KG1 (cell line): ENCODE measurements around the gene WHAMM.
"Not testable (repeated sequence)": the region's sequence is repeated elsewhere in the genome, so short reads cannot be mapped to it uniquely, and the experiment has no call there.

Experiments used
- DNase-seq: peaks from one replicate; lab custom pipeline; 2025; lab: John Stamatoyannopoulos, UW

The WHAMM gene

DNA sequence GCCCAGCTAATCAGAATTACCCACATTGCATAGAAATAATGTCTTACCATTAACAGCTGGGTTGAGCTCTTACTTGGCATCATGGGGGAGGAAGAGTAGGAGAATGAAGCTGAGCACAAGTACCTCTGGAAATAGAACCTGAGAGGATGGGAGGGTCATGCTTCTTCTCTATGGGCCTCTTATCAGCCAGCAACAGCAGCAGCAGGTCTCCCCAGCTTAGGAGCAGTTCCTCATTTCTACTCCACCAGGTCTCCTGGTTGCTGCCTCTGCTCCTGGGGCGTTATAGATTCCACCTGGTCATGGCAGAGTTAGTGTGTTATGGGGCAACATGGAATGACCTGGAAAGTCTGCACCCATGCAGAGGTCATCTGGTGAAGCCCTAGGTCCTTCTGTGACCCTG, 6.9 kb upstream of the WHAMM start:
- DNase-seq, result no peak

DNA sequence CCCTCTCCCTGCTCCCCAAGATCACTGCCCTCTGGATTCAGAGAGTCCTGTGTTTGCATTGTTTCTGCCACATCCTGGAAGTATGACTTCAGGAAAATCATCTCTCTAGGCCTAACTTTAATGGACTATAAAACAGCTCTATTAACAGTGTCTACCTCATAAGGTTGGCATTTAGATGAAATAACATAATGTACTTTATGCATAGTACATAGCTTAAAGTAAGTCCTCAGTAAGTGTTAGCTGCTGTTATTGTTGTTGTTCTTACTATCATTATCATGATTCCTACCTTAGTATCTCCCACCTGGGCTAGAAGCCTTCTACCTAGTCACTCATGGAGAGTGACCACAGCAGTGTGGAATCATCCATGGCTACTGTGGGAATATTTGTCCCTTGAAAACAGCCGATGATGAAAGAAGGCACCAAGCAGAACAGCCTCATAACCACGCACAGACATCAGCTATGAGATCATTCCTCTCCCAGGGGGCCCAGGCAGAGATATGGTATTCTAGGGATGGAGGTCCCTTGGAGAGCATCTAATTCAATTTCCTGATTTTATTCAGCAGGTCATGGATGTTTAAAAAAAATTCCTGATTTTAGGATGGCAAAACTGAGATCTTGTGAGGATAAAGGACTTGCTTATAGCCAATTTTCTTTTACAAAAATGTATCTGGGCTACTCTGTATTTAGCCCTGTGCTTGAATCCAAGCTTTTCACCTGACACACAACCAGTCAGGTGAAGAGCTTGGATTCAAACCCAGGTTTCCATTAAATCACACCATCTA, 5.4 kb upstream of the WHAMM start:
- DNase-seq, result no peak

DNA sequence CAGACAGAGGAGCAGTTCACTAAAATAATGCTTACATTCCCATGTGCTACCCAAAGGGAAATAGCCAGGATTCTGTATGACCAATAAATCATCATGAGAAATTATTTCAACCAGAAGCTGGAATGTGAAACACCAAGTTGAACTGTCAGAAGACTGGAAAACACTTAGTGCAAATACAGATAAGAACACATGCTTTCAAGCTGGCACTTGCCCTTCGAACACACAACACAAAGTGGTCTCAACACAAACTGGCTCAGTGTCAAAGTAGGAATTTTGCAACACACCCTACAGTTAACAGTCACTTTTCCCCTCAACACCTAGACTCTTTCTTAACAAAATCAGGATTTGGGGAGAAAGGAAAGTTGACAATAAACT, 4.9 kb upstream of the WHAMM start:
- no peak for DNase-seq

DNA sequence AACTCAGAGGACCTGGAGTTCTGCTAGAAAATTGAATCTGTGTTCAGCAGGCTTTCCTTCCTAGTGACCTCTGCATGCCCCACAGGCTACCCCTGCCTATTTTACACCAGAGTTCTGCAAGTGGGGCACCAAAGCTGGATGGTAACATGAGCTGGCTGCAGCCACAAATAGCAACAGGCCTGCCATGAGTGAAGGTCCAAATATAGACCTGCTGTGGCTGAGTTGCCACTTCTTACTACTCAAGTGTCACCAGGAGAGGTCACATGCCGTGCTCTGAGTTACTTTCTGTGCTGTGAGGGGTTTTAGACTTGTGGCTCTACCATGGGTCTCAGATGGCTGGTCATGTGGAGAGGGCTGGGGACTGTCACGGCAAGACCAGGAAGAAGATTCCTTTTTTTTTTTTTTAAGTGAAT, 3.4 kb upstream of the WHAMM start, which contains the start of gene FSD2:
Gene FSD2 (minus strand): TSS at position 76 of the 413 bp plus-strand sequence. CDS start 18,679 bp downstream, outside the sequence.
- no peak for DNase-seq

GRCh38 chr15:82807920-82808633, 1.4 kb upstream of the WHAMM start:
- DNase-seq, result no peak

GRCh38 chr15:82808634-82809041, 790 bp upstream of the WHAMM start:
- DNase-seq, result no peak

GRCh38 chr15:82810061-82810889, 847 bp downstream of the WHAMM start:
- DNase-seq, result peak; percentile 41

DNA sequence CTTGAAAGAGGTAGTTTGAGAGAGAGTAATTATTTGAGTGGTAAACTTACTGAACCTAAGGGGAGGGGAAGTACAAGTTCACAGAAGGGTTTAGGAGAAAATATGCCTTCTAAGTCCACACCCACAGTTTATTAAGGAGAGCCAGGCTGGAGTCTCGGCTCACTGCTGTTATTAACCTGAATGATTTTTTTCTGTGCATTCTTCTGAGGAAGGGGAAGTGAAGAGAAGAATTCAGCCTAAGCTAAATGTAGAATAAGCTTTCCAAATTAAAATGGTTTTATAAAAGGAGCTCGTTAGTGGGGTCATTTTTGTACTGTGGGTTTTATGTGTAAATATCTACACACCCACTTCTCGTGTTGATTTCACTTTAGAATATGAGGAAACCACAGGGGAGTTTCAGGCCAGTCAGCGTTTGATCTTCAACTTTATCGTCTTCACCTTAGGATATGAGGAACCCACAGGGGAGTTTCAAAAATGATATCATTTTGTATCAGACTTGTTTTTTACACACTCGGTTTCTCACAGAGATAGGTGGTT, 1.5 kb downstream of the WHAMM start:
- DNase-seq, result peak; percentile 41

- DNase-seq, result no peak
These were observed 3.6 kb downstream of the WHAMM start for GRCh38 chr15:82812994-82813393.

DNA sequence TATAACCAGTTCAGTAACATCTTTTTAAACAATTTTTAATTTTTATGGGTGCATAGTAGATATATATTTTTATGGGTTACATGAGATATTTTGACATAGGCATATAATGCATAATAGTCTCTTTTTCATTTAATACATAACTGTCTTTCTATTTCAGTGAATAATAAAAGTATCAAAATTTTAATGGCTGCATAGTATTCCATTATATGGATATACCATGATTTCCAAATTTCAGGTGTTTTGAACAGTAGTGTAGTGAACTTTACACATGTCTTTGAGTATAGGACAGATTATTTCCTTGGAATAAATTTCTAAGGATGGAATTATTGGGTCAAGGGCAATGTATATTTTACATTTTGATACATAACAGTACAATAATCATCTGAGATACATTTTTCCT, 10.7 kb downstream of the WHAMM start:
- no peak for DNase-seq

- DNase-seq, result not testable (repeated sequence)
These were observed 12.0 kb downstream of the WHAMM start for GRCh38 chr15:82821396-82821795.

GRCh38 chr15:82821851-82822250, 12.4 kb downstream of the WHAMM start:
- DNase-seq, result not testable (repeated sequence)

DNA sequence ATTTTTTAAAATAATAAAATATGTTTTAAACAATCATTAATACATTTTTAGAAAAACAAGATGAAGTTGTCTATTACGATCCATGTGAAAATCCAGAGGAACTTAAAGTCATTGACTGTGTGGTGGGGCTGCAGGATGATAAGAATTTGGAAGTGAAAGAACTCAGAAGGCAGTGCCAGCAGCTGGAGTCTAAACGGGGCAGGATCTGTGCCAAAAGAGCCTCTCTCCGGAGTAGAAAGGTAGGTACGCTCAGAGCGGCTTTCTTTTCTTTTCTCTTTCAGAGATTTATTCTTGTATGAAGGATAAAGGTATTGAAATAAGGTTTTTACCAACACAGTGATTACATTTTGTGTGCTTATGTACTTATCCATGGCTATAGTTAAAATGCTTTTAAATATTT, 13.6 kb downstream of the WHAMM start:
- no peak for DNase-seq

GRCh38 chr15:82828075-82828474, 18.6 kb downstream of the WHAMM start:
- no peak for DNase-seq

DNA sequence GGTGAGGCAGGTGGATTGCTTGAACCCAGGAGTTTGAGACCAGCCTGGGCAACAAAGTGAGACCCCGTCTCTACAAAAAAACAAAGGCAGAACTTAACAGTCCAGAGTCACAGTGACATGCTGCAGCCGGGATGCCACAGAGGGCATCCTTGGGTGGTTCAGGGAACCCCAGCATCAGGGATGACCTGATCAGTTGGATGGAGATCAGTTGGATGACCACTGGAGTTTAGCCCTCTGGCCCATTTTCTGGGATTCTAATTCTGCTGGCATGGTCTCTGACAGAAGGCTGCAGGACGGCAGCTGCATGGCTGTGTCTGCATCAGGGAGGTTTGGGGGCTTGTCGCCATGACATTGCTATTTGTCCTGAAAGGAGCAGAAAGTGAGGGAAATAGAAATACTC, 19.8 kb downstream of the WHAMM start:
- no peak for DNase-seq

GRCh38 chr15:82830427-82831173, 21.2 kb downstream of the WHAMM start:
- no peak for DNase-seq

DNA sequence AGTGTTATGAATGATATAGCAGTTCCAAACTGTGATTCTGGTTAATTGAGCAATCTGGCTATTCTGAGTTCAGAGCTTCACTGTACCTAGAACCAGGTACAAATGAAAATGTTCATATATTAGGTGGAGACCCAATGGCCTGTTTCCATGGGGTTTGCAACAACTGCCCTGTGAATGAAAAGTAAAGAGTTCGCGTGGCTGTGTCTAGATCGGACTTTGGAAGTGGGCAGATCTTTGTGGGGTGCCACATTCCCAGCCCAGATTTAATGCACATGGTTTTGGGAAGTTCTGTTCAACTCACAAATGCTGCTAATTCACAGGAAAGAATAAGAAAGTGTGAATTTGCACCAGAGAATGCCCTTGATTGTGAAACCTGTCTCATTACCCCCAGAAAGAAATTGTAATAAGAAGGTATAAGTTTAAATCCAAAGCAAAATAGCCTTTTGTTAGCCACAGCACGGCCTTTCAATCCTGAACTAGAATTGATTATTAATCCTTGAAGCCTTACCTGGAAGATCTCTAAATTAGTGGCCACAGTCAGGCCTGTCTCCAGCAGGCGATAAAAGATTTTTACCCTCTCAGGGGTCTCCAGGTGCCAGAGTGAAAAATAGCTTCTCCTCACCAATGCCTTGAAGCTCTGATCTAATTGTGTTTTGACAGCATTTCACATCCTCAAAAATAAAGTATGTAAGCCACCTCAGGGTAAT, 22.6 kb downstream of the WHAMM start:
- DNase-seq, result no peak

GRCh38 chr15:82832601-82833361, 23.4 kb downstream of the WHAMM start:
- DNase-seq, result no peak

GRCh38 chr15:82833362-82833682, 23.9 kb downstream of the WHAMM start:
- DNase-seq, result no peak

GRCh38 chr15:82835391-82835917, 26.0 kb downstream of the WHAMM start:
- no peak for DNase-seq
